Calu3 (cell line): ENCODE measurements around the gene ARHGAP9. TPM values are rescaled to one million over a fixed set of nuclear protein-coding genes. Genes with fewer than 3 reads are reported as not detected.

Experiments
- BruUV-seq: library from RNA; stranded (reverse); fragments of 400-500 nt; replicated peaks from 2 replicates; lab custom pipeline; 2021; lab: Mats Ljungman, UMichigan
- CTCF ChIA-PET: fragments of 300-600 bp; sonication (Branson Sonifier 250); formaldehyde crosslinking; loops from one replicate; lab custom pipeline; 2022; ENCODE audit warnings: antibody characterized with exemption; lab: Charles Lee
- DNase-seq: peaks from one replicate; pipeline ENCODE4 v3.0.0; 2022
- H3K27ac Mint-ChIP-seq: one replicate; pipeline ENCODE4 v1.8.0; 2022; ENCODE audit warnings: mixed read lengths; ENCODE audit not compliant: unreplicated experiment
- H3K27me3 Mint-ChIP-seq: one replicate; pipeline ENCODE4 v1.8.0; 2022; ENCODE audit warnings: mixed read lengths; ENCODE audit not compliant: unreplicated experiment
- H3K36me3 Mint-ChIP-seq: one replicate; pipeline ENCODE4 v1.8.0; 2022; ENCODE audit warnings: mild to moderate bottlenecking, moderate library complexity, mixed read lengths; ENCODE audit not compliant: insufficient read depth, unreplicated experiment
- H3K4me1 Mint-ChIP-seq: one replicate; pipeline ENCODE4 v1.8.0; 2022; ENCODE audit warnings: mild to moderate bottlenecking, low read depth, mixed read lengths; ENCODE audit not compliant: unreplicated experiment
- H3K4me3 Mint-ChIP-seq: one replicate; pipeline ENCODE4 v1.8.0; 2022; ENCODE audit warnings: mild to moderate bottlenecking, low read depth, moderate library complexity, mixed read lengths; ENCODE audit not compliant: unreplicated experiment
- H3K9me3 Mint-ChIP-seq: one replicate; pipeline ENCODE4 v1.8.0; 2022; ENCODE audit warnings: low read depth, mixed read lengths; ENCODE audit not compliant: unreplicated experiment
- intact Hi-C: fragments of 100-400 bp; cut with micrococcal nuclease; formaldehyde crosslinking; loops from one replicate; pipeline ENCODE4 v1.10.0; 2022; ENCODE audit not compliant: unreplicated experiment
- total RNA-seq: library from RNA; stranded (reverse); gene quantifications from 2 replicates; pipeline ENCODE4 v1.2.3, GENCODE V29; 2022
- TF ChIP-seq, protein P1 (sequence below): fragments of 200-600 bp; IDR thresholded peaks from one replicate; pipeline ENCODE4 v1.8.0; 2022; ENCODE audit warnings: antibody characterized with exemption; ENCODE audit not compliant: unreplicated experiment

Gene ARHGAP9
- total RNA-seq, 1 experiment from 2014 or later, result not detected

- intact Hi-C loops, result no loop called here
- H3K4me1 Mint-ChIP-seq, result peaks cover 47% of the 10 kb centered on the region
- peaks cover 99% of the 10 kb centered on the region for H3K36me3 Mint-ChIP-seq
Observed at GRCh38 chr12:57522887-57523705, 43.4 kb upstream of the ARHGAP9 start.

DNA sequence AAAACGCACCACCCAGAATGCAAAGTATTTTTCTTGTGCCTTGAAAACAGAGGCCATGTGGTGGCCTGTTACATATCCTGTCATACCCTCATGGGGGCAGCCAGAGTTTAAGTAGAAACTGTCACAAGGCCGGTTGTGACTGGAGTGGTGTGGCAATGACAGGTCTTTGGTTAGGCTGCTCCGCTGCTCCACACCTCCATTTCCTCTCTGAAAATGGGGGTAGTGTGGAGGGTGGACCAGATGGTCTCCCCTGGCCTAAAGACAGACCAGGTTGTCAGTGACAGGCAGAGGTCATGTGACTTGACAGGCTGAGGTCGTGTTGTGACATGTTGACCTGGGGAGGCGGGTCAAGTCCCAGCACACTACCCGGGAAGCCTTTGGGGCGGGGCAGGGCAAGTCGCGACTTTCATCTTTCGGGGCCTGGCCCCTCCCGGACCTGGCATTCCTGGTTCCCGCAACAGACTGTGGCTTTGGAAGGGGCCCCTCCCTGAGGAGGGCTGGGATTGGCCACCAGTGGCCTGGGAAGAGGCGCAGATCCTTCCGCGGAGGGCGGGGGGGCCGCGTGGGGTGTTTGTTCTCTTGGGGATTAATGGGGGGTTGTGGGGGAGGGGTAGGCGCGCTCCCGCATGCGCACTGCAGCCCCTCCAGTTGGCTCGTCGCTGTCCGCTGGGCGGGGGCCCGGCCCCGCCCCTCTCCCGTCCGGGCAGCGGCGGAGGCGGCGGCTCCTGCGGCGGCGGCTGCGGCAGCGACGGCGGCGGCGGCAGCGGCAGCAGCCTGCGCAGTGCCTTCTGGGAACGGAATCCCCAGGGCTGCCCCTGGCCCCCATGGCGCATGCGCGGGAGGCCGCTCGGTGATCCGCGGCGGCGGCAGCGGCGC is 42.6 kb upstream of the ARHGAP9 start, which contains the start of gene MBD6:
MBD6 (plus strand) TSS at position 814 of the 876 bp plus-strand sequence. CDS start 1,480 bp downstream, outside the sequence.
- Mint-ChIP-seq H3K4me1 (peaks cover 51% of the 10 kb centered on the region), H3K27ac (peak within 1 kb of the TSS; percentile 100), H3K4me3 (peak within 1 kb of the TSS; percentile 95), H3K9me3 (no peaks in the 10 kb centered on the region), H3K27me3 (no peaks in the 10 kb centered on the region), H3K36me3 (peaks cover 99% of the 10 kb centered on the region)
- BruUV-seq, result no TSS peak
- CTCF ChIA-PET, result no interaction called here
- TF ChIP-seq, protein P1, sequence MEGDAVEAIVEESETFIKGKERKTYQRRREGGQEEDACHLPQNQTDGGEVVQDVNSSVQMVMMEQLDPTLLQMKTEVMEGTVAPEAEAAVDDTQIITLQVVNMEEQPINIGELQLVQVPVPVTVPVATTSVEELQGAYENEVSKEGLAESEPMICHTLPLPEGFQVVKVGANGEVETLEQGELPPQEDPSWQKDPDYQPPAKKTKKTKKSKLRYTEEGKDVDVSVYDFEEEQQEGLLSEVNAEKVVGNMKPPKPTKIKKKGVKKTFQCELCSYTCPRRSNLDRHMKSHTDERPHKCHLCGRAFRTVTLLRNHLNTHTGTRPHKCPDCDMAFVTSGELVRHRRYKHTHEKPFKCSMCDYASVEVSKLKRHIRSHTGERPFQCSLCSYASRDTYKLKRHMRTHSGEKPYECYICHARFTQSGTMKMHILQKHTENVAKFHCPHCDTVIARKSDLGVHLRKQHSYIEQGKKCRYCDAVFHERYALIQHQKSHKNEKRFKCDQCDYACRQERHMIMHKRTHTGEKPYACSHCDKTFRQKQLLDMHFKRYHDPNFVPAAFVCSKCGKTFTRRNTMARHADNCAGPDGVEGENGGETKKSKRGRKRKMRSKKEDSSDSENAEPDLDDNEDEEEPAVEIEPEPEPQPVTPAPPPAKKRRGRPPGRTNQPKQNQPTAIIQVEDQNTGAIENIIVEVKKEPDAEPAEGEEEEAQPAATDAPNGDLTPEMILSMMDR, result no peak
- DNase-seq, result peak; percentile 96
- intact Hi-C loops, result no loop called here

More at GRCh38 chr12:57522887-57523705, 43.4 kb upstream of the ARHGAP9 start:
- peak overlapping the region; percentile 88 for H3K27ac Mint-ChIP-seq
- peak overlapping the region; percentile 95 for H3K4me3 Mint-ChIP-seq
- H3K27me3 Mint-ChIP-seq, result no peaks in the 10 kb centered on the region
- TF ChIP-seq, protein P1, result no peak
- CTCF ChIA-PET, result no interaction called here
- TSS peak; percentile 24 for BruUV-seq
- no peaks in the 10 kb centered on the region for H3K9me3 Mint-ChIP-seq
- no peak for DNase-seq

- Mint-ChIP-seq H3K36me3 (peaks cover 99% of the 10 kb centered on the region), H3K27ac (peak overlapping the region; percentile 100), H3K27me3 (no peaks in the 10 kb centered on the region), H3K4me1 (peaks cover 51% of the 10 kb centered on the region), H3K9me3 (no peaks in the 10 kb centered on the region), H3K4me3 (peak overlapping the region; percentile 95)
- CTCF ChIA-PET, result no interaction called here
- intact Hi-C loops, result no loop called here
- TF ChIP-seq, protein P1, result no peak
- no TSS peak for BruUV-seq
- DNase-seq, result peak; percentile 64
Observed at GRCh38 chr12:57521525-57522010, 41.9 kb upstream of the ARHGAP9 start.

- Mint-ChIP-seq H3K4me1 (peaks cover 51% of the 10 kb centered on the region), H3K27ac (peak within 1 kb of the TSS; percentile 100), H3K27me3 (no peaks in the 10 kb centered on the region), H3K36me3 (peaks cover 99% of the 10 kb centered on the region), H3K9me3 (no peaks in the 10 kb centered on the region), H3K4me3 (peak within 1 kb of the TSS; percentile 95)
- TF ChIP-seq, protein P1, result no peak
- intact Hi-C loops, result no loop called here
- TSS peak; percentile 66 for BruUV-seq
- CTCF ChIA-PET, result interaction anchor here (0.6 to 0.8 kb wide), 4 partner anchors 27 to 962 kb away, joined by 3 to 4 read pairs (median 3); partner anchors contain the start of gene DCTN2
- peak; percentile 100 for DNase-seq
Observed at GRCh38 chr12:57520053-57520818, 40.6 kb upstream of the ARHGAP9 start, which contains the start of gene DDIT3. Gene DDIT3 (minus strand): TSS chr12:57520514. CDS start chr12:57517406, 3,108 bp downstream.
